ENCODE results near the gene DZANK1. TPM values are rescaled to one million over a fixed set of nuclear protein-coding genes. Genes with fewer than 3 reads are reported as not detected.

Gene DZANK1
- total and polyA plus RNA-seq, 11 donors: 0.46 to 2.0 (median 0.85) TPM; not detected in 1

DNA sequence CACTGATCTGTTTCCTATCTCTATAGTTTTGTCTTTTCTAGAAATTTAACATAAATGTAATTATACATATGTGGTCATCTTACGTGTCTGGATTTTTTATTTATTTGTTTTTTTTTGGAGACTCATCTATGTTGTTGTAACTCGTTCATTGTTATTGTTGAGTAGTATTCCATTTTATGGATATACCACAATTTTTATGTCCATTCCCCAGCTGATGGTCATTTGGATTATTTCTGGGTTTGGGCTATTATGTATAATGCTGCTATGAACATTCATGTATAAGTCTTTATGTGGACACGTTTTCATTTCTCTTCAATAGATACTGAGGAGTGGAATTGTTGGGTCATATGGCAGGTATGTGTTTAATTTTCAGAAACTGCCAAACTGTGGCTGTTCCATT, 10.2 kb downstream of the DZANK1 start:
- Histone ChIP-seq H3K4me3 (no peak overlapping the region), H3K36me3 (no peaks in the 10 kb centered on the region), H3K27ac (no peak overlapping the region), H3K9me3 (peaks cover 0 to 18% (median 0%) of the 10 kb centered on the region in 12 donors), H3K4me1 (no peaks in the 10 kb centered on the region), H3K27me3 (no peaks in the 10 kb centered on the region)
- TF ChIP-seq POLR2A (IDR thresholded peaks at IDR 0.05): no peak
- TF ChIP-seq, protein P1, sequence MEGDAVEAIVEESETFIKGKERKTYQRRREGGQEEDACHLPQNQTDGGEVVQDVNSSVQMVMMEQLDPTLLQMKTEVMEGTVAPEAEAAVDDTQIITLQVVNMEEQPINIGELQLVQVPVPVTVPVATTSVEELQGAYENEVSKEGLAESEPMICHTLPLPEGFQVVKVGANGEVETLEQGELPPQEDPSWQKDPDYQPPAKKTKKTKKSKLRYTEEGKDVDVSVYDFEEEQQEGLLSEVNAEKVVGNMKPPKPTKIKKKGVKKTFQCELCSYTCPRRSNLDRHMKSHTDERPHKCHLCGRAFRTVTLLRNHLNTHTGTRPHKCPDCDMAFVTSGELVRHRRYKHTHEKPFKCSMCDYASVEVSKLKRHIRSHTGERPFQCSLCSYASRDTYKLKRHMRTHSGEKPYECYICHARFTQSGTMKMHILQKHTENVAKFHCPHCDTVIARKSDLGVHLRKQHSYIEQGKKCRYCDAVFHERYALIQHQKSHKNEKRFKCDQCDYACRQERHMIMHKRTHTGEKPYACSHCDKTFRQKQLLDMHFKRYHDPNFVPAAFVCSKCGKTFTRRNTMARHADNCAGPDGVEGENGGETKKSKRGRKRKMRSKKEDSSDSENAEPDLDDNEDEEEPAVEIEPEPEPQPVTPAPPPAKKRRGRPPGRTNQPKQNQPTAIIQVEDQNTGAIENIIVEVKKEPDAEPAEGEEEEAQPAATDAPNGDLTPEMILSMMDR (IDR thresholded peaks at IDR 0.05): no peak
- intact Hi-C loops (cut with DNase I): no loop called here
- WGBS, 4 donors: 89 to 91% (median 90%) methylated on average over 3 of the region's 3 CpGs
- no peak for ATAC-seq
- DNase-seq: no peak

DNA sequence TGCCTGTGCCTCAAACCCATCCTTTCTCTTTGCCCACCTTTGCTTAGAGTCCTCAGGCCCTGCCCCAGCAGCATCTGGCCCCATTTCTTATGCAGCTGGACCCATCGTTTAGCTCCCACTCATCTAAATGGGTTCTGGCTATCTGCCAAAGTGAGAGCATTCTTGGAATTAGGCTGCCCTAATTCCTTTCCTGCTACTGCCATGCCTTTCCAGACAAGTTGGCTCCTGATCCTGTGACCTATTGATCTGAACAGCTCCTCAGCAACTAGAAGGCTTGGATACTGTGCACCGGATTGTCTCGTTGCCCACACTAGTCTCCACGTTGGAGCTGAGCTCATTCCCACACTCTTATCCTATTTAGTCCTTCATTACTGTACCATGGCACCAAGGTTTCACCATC, 22.9 kb downstream of the DZANK1 start:
- DNase-seq (no peak), ATAC-seq (no peak)
- H3K9me3 ChIP-seq: no peaks in the 10 kb centered on the region
- WGBS, 4 donors: 44 to 61% (median 52%) methylated on average over 4 of the region's 4 CpGs
- H3K4me3 ChIP-seq: no peak overlapping the region
- peaks cover 0 to 7% (median 0%) of the 10 kb centered on the region in 12 donors for H3K4me1 ChIP-seq
- intact Hi-C loops (cut with DNase I): no loop called here
- TF ChIP-seq, protein P1 (IDR thresholded peaks at IDR 0.05): no peak
- TF ChIP-seq POLR2A (IDR thresholded peaks at IDR 0.05): no peak
- H3K27ac ChIP-seq: no peak overlapping the region
- H3K36me3 ChIP-seq: peaks cover 0 to 3% (median 0%) of the 10 kb centered on the region in 9 donors
- no peaks in the 10 kb centered on the region for H3K27me3 ChIP-seq

DNA sequence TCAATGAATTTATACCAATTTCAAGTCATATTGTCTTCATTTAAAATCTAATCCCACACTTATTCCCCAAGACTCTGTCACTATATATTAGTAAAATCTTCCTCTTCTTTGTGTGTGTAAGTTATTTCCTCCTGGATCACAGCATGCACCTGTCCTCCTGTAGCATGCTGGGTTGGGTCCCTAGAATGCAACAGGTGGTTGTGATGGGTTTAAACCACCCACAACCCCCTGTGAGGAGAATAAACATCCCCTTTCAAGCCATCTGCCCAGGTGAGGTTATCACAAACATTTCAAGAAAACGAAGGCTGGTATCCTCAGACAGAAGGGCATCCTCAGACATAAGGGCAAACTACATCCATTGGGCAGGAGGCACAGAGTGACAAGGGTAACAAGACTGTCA, 26.4 kb downstream of the DZANK1 start:
- H3K4me1 ChIP-seq: peaks cover 0 to 7% (median 0%) of the 10 kb centered on the region in 12 donors
- no peaks in the 10 kb centered on the region for H3K27me3 ChIP-seq
- TF ChIP-seq, protein P1 (IDR thresholded peaks at IDR 0.05): no peak
- no peak for TF ChIP-seq POLR2A (IDR thresholded peaks at IDR 0.05)
- ATAC-seq (no peak), DNase-seq (no peak)
- WGBS, 4 donors: 0 to 79% (median 51%) methylated on average over 1 of the region's 1 CpG
- H3K27ac ChIP-seq: no peak overlapping the region
- H3K4me3 ChIP-seq: no peak overlapping the region
- no peaks in the 10 kb centered on the region for H3K9me3 ChIP-seq
- intact Hi-C loops (cut with DNase I): no loop called here
- H3K36me3 ChIP-seq: no peaks in the 10 kb centered on the region

DNA sequence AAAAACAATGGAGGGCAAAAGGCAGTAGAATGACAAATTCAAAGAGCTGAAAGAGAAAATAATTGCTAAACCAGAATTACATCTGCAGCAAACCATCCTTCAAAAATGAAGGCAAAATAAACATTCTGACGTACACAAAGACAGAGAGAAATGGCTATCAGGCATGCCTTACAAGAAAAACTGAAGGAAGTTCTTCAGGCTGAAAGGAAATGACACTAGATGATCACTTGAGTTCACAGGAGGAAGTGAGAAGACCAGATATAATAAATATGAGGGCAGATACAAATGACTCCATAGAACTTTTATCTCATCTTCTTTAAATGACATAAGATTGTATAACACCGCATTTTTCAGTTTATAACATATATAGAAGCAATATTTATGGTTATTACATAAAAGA, 30.0 kb downstream of the DZANK1 start:
- intact Hi-C loops (cut with DNase I): no loop called here
- Histone ChIP-seq H3K27me3 (no peaks in the 10 kb centered on the region), H3K27ac (no peak overlapping the region), H3K4me1 (no peaks in the 10 kb centered on the region), H3K36me3 (no peaks in the 10 kb centered on the region), H3K4me3 (no peak overlapping the region), H3K9me3 (no peaks in the 10 kb centered on the region)
- ATAC-seq: no peak
- no peak for DNase-seq
- TF ChIP-seq, protein P1 (IDR thresholded peaks at IDR 0.05): no peak
- TF ChIP-seq POLR2A (IDR thresholded peaks at IDR 0.05): no peak
- WGBS, 4 donors: 74 to 82% (median 78%) methylated on average over 2 of the region's 2 CpGs
